Middle frontal gyrus (tissue), 1 donor: Measurements from ENCODE around the gene PPIB.
A peak's percentile ranks its signal among the peaks of the same experiment; 100 is the strongest.

ENCODE experiments used
- DNase-seq: peaks from one replicate; pipeline ENCODE4 v3.0.0-alpha.2; 2015; ENCODE audit warnings: low spot score; ENCODE audit errors: extremely low spot score

PPIB gene

DNA sequence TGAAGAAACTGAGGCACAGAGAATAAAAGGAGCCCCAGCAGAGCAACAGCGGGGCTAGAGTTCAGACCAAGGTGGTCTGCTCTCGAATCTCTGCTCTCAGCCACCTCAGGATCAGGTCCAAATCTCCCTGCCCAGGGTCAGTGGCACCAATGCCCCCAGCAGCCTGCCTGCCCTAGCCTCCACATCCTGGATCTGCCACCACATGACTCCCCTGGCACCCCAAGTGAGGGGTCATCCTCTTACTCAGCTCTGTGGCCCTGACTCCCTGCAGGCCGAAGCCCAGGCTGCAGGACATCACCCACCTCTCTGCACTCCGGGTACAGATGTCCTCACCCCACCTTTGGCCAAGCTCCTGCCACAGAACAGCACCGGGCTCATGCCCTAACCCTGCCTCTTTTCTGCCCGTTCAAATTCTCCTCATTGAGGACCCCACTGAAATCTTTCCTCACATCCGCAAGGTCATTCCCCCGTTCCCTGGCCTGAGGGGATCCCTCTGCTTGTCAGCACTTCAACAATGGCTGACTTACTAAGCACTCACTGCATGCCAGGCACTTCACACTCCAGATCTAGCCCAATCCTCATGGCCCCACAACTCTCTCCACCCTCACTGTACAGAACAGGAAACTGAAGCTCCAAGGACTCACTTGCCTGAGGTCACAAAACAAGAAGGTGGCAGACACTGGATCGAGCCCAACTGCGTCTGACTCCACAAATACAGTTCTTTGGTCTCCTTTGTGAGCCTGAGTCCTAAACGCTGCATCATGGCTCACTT is 4.3 kb downstream of the PPIB start:
- DNase-seq = no peak

DNA sequence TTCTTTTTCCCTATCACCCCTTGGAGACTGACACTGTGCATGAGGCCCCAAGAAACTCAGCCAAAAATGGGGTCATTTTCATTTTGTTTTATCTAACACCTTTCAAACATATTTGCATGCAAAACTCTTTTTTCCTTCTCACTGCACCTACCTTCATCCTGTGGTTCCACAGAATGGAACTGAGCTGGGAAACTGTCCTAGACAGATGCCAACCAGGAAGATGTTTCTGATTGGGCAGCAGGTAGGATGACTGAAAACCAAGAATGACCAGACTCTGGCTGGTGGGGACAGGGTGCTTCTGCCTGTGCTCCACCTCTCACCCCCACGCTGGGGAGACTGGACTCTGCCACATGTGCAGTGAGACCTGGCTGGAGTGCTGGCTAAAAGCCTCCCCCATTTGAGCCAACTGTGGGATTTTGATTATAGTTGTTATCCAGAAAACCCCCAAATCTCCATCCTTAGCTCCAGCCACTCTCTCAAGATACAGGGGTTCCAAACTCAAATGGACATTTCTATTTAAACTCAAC is 5.2 kb downstream of the PPIB start:
- no peak for DNase-seq

DNA sequence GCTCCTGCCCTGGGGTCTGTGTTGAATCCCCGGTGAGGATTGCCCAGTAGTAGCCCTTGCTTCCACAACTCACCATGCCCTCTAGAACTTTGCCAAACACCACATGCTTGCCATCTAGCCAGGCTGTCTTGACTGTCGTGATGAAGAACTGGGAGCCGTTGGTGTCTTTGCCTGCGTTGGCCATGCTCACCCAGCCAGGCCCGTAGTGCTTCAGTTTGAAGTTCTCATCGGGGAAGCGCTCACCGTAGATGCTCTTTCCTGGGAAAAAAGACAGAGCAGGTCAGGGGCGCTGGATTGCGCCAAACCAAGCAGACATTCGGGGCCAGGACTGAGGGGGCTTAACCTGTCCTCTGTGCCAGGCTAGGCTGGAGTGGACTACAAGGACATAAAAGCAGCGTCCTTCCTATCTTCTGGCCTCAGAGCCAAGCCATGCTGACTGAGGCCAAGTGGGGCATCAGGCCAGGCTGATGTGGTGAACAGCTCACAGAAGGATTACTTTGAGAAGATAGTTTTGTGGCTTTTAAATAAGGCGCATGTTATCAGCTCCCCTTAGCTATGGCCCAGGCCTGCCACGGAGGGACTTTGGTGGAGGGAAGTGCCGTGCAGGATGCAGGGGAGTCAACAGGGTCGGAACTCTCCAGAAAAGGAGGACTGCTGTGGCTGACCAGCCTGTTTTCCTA is 6.0 kb downstream of the PPIB start:
- no peak for DNase-seq

DNA sequence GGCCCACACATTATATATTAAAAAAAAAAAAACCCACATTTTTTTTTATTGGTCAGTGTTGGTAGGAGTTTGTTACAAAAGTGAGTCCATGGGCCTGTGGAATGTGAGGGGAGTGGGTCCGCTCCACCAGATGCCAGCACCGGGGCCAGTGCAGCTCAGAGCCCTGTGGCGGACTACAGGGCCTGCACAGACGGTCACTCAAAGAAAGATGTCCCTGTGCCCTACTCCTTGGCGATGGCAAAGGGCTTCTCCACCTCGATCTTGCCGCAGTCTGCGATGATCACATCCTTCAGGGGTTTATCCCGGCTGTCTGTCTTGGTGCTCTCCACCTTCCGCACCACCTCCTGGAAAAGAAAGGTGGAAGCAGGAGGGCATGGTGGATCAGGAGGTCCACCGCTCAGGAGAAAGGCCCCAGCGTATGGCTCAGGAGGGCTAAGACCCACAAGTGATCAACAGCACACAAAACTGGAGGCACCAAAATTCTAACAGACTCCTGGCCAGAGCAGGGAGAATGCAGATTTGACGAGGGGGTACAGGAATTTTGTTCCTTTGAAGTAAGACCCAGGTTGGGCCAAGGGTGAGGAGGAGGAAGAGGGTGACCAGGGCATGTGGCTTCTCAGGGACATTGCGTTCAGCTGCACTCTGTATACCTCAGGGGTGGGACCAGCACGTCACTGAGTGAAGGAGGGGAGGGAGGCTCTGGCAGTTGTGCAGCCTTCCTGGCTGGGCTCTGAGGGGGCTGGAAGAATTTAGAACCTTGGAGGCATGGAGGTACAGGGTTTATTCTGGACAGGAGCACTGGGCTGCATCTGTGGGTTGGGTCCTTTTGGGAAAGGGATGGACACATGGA is 6.8 kb downstream of the PPIB start:
- no peak for DNase-seq

DNA sequence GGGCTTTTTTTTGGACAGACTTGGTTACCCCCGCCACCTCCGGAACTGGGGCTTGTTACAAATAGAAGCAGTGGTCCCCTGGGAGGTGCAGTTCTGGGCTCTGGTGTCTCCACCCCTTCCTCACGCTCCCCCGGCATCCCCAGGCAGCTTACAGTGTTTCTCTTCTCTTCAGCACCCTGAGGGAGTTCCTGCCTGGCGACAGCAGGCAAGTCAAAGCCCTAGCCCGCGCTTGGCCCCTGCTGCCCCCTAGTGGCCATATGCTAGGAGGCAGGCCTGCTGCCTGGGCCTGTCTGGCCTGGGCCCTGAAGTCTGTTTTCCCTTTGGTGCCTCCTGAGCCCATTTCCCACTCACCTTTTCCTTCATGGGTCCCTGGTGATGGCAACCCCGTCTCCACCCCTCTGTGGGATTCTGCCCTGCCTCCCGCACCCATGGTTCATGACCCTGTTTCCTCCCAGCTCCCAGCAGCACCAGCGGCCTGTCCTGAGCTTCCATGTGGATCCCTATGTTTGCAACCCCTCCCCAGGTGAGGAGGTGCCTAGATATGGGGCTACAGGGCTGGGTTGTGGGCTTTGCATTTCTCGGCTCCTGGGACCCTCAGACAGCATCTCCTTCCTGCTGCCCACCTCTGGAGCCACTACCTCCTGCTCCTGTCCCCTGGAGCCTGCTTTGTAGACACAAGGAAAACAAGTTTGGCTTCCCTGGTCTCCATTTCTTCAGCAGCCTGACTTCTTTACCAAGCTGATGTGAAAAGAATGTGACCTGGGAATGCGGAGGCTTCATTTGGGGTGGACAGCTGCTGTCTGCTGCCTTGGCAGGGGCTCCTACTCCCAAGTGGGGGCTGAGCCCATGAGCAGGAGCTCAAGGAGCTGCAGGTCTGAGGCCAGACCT is 9.1 kb downstream of the PPIB start:
- peak; percentile 83 for DNase-seq

DNA sequence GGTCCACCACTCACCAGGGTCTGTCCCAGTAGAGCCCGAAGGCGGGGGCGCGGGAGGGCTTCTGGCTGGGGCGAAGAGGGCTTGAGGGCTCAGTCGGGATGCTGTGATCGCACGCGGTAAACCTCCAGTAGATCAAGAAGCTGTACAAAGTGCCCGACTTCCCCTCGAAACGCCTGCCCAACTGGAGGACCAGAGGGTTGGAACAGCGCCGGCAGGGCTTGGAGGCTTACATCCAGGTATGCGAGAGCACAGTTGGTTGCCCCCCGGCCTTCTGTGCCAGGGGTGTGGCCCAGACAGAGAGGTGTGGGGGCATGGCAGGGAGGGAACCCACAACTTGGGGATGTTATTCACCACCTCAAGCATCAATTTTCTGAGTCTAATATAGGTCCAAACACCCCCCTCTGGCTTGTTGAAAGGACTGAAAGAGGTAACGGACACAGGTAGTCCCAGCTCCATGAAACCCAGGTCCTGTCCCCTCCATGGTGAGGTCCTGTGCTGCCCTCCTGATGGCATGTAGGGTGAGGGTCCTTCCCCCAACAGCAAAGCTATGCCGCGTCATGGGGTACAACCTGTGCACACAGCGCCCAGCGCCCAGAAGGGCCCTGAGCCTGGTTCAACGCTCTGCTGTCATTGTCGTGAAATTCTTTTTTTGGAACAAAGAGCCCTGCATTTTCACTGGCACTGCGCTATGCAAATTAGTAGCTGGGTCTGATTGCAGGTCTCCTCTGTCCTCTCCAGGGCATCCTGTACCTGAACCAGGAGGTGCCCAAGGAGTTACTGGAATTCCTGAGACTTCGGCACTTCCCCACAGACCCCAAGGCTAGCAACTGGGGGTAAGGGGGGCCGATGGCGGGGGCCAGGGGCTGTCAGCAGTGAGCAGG is 10.1 kb downstream of the PPIB start:
- DNase-seq = no peak

DNA sequence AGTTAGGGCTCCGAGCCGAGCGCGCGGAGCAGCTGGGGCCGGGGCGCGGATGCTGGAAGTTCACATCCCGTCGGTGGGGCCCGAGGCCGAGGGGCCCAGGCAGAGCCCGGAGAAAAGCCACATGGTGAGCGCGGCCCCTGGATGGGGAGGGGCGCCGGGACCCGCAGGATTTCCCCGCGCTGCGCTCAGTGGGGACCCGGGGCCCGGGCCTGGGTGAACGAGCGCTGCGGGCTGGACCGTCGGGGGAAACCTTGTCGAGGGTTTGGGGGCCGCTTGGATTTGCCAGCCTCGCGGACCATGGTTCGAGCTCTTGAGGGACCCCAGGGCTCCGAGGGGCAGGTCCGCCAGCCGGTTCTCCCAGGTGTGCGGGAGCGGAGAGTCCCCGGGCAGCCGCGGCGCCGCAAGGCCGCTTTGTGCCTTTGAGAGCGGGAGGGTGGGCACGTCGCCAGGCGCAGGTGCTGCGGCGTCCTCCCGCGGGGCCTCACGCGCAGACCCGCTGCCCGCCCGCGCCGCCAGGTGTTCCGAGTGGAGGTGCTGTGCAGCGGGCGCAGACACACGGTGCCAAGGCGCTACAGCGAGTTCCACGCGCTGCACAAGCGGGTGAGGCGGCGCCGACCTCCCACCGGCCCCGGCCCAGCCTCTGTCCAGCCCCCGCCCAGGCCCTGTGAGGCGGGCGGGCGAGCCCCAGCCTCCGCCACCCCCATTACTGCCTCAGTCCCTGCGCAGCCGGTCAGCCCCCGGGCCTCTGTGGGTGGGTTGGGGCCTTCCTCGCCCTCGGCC is 10.9 kb downstream of the PPIB start, which contains the start of gene SNX22:
Gene SNX22 (plus strand): TSS at position 5 of the 780 bp plus-strand sequence. CDS start 45 bp downstream, at position 50.
- no peak for DNase-seq

DNA sequence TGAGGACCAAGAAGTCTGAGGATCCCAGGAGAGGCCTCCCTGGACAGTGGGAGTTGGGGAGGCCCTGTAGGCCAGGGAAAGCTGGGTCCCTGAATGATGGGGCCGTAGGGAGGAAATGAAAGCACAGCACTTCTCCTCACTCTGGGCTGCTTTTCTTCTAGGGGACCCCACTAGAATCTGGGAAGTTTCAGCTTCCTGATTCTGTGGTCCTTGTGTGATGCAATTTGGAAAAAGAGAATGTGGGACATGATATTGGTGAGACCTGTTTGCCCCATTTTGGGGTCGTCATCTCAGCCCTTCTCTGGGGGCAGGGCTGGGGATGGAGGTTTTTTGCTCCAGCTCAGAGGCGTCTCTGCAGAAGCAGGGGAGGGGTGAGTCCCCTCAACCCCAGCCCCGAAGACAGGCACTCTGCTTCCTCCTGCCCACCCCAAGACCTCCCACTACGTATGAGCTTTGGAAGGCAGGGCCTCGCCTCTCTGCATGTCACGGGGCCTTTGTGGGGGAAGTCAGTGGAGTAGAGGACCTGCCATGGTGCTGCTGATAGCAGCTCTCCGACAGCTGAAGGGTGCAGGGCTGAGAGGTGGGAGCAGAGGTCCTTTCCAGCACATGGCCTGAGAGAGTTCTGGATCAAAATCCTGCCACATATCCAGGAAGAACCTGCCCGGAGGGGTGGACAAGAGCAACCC is 12.8 kb downstream of the PPIB start:
- no peak for DNase-seq

DNA sequence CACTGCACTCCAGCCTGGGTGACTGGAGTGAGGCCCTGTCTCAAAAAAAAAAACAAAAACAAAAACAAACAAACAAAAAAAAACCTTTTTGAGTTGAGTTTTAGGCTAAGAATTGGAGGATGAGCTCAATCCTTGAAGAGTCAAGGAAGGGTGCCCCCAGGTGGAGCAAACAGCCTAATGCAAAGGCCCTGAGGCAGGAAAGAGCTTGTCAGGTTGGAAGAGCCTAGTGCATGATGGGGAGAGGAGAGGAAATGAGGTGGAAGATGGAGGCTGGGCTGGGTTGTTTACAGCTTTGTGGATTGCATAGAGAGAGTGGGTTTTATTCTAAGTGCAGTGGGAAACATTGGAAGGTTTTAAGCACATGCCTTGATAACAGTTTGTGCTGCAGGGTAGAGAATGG is 13.4 kb downstream of the PPIB start:
- no peak for DNase-seq

DNA sequence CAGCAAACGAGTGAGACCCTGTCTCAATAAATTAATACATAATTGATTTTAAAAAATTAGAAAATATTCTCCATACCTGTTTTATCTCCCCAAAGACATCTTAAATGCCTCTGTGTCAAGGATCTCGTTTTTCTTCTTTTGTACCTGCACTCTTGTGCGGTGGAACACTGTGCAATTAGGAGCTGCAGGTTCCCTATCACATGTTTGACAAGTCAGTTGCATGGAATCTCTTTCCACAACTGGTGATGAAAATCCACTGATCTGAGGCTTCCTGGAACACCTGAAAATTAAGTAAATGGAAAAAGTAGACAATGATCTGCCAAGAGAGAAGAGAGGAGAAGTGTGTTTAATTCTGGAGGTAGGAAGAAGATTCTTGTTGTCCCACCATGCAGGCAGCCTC is 14.2 kb downstream of the PPIB start:
- no peak for DNase-seq

DNA sequence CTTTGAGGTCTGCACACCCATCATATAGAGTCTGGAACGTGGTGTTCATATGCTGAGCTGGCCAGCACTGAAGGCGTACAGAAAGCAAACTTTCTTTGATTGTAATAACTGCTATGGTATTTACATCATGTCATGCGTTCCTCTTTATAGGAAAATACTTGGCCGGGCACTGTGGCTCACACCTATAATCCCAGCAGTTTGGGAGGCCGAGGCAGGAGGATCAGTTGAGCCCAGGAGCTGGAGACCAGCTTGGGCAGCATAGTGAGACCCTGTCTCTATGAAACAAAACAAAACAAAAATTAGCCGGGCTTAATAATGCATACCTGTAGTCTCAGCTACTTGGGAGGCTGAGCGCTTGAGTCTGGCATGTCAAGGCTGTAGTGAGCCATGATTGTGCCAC is 14.7 kb downstream of the PPIB start:
- DNase-seq = no peak

DNA sequence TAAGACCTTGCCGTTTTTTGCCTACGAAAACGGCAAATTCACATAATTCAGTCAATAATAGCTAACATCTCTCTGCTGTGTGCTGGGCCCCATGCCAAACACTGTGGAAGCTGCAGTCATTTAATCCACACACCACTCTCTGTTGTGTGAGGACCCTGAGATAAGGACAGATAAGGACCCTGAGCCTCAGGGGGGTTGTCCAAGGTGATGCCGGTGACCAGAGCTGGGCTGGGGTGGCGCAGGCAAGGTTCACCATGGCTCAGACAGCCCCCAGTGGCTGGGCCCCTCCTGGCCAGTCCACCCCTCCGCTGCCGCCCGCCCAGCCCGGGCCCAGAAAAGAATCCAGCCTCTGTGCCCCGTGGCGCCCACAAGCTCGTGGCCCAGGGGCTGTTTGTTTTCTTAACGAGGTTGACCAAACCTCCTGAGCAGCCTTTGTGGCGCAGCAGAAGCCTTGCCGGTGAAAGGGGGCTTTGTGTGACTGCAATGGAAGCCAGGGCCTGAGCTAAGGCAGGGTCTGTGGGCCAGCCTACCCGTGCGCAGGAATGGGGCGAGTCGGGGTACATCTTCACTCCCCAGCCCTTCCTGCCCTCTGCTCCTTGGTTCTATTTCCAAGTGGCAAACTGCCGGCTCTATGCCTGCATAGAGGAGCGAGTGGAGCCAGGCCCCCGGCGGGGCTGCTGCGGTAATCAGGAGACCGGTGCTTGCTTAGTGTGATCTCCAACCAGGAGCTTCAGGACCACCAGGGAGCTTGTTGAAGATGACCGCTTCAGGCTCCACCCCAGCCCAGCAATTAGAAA is 15.7 kb downstream of the PPIB start:
- no peak for DNase-seq

DNA sequence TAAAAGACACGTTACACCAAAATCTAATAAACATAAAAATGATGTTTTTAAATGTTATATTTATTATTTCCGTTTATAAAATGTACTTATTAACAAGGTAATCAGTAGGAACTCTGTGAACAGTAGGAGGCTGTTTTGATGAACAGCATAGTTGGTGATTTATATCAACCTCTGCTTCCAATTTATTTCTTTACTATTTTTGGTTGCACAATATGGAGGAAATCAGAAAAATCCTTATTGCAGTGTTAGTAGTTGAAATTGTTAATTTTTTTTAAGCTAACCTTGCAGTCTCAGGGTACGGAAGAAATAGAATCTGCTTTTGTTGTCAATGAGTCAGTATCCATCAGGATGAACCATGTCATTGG is 16.3 kb downstream of the PPIB start:
- no peak for DNase-seq

DNA sequence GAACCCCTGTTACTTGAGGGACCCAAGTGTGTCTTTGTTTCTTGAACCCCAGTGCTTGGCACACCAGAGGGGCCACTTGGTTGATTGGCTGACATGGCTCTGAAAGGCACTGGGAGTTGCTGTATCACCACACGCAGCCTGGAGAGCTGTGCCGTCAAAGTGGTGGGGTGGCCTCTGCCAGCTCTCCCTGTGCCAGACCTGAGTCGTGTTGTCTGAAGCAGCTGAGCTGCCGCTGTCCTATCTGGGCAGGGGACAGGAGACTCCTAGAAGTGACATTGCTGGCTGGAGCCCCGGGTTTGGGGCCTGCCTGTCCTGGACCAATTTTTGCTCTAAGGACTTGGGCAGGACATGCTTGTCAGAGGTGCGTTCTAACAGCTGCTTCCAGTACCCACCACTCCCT is 16.8 kb downstream of the PPIB start:
- DNase-seq = no peak

DNA sequence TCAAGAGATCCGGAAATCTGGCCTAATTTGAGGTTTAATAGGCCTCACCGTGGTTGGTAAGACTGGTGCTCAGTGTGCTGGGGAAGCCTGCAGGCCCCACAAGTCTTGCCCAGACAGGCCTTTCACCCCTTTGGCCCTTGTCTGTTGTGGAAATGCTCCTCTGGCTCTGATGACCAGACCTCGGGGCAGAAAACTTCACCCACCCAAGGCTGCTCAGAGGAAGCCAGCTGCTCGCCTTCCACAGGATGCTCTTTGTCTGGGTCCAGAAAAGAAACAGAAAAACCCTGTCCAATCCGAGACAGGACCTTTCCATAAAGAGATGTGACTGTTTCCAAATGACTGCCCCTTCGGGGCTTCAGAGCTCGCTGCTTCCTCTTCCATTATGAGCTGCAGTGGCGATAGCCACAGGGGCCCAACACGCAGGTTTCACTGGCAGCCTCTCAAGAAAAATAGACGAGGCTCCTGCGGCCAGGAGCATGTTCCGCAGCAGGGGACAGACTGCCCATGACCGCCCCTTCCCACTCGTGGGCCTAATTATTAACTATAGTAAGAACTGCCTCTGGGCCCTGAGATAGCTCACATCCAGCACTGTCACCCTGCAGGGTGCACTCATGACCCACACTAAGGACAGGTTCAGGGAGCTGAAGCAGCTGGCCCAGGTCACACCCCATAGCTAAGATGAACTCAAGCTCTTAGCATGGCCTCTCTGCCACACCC is 18.1 kb downstream of the PPIB start:
- no peak for DNase-seq

DNA sequence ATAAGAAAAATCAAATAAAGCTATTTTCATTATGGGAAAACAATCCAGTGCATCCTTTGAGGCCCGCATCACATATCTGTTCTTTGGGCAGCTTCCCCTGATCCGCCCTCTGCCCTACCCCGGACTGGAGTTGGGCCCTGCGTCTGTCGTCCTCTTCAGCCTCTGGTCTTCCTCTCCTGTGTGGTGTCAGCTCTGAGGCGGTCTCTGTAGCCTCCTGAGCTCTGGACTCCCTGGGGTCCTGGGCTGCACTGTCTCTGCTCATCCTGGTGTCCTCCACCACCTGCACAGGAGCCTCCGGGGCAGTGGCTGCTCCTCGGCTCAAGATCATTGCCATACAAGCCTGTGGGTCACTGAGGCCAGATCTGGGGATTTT is 18.6 kb downstream of the PPIB start:
- DNase-seq = no peak

DNA sequence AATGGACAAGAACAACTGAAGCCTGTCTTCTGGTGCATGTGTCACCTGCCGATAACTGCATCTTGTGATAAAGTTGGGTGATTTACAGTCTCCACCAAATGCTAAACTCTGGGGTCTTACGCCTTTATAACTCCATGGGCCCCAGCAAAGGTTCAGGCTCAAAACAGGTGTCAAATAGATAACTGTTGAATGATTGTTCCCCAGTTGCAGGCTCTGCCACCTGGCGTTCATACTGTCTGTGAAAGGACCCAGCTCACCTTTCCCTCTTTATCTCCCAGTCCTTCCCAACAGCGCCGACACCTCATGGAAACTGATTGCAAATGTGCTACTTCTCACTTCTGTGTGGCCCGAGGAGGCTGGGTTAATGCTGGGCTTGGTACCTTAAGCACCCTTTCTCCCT is 19.5 kb downstream of the PPIB start:
- DNase-seq = no peak
